IMR-90 (cell line): ENCODE results near the gene CCDC85B. TPM values are rescaled to one million over a fixed set of nuclear protein-coding genes. Genes with fewer than 3 reads are reported as not detected.

Experiments
- ATAC-seq: fragments of 200-7000 bp; cut with Tn5 transposase; 2 replicates; pipeline ENCODE4 v1.9.1; 2020; ENCODE audit warnings: low read depth, mild to moderate bottlenecking, moderate library complexity
- BruUV-seq: library from RNA; stranded (reverse); fragments of 400-500 nt; replicated peaks from 2 replicates; lab custom pipeline; 2021; lab: Mats Ljungman, UMichigan
- CTCF ChIA-PET: fragments of 300-600 bp; formaldehyde crosslinking; extraction: SDS; loops from one replicate; lab custom pipeline; 2021; ENCODE audit warnings: antibody characterized with exemption; lab: Yijun Ruan, JAX
- POLR2A ChIA-PET: fragments of 300-600 bp; sonication (Branson Sonifier 250); formaldehyde crosslinking; loops from one replicate; lab custom pipeline; 2022; ENCODE audit warnings: antibody characterized with exemption; ENCODE audit not compliant: unreplicated experiment; lab: Charles Lee
- DNase-seq: peaks from one replicate; pipeline ENCODE4 v3.0.0; 2013
- H2AFZ ChIP-seq: replicated peaks from 2 replicates; pipeline ENCODE3; 2013; ENCODE audit warnings: low read length, mild to moderate bottlenecking; ENCODE audit not compliant: poor library complexity
- H2AK5ac ChIP-seq: 2 replicates; pipeline ENCODE4 v1.6.1; 2013; ENCODE audit warnings: low read depth, low read length, inconsistent platforms
- H2AK9ac ChIP-seq: replicated peaks from 2 replicates; pipeline ENCODE3; 2013; ENCODE audit warnings: mild to moderate bottlenecking, low read depth, low read length, moderate library complexity; ENCODE audit not compliant: poor library complexity
- H2BK120ac ChIP-seq: 2 replicates; pipeline ENCODE4 v1.6.1; 2013; ENCODE audit warnings: low read depth, low read length, inconsistent platforms
- H2BK15ac ChIP-seq: 3 replicates; pipeline ENCODE4 v1.6.1; 2013; ENCODE audit warnings: low read depth, low read length, inconsistent platforms
- H2BK20ac ChIP-seq: 2 replicates; pipeline ENCODE4 v1.6.1; 2013; ENCODE audit warnings: low read depth, mild to moderate bottlenecking, inconsistent platforms, low read length, moderate library complexity
- H2BK5ac ChIP-seq: 2 replicates; pipeline ENCODE4 v1.6.1; 2013; ENCODE audit warnings: mild to moderate bottlenecking, low read depth, low read length, inconsistent platforms; ENCODE audit not compliant: poor library complexity, severe bottlenecking
- H3K14ac ChIP-seq: replicated peaks from 2 replicates; pipeline ENCODE4 v1.6.1; 2013; ENCODE audit warnings: low read depth, low read length, inconsistent platforms
- H3K18ac ChIP-seq: 2 replicates; pipeline ENCODE4 v1.6.1; 2013; ENCODE audit warnings: low read depth, low read length, control low read depth
- H3K23ac ChIP-seq: 2 replicates; pipeline ENCODE4 v1.6.1; 2013; ENCODE audit warnings: low read depth, low read length, inconsistent platforms
- H3K27ac ChIP-seq: 2 replicates; pipeline ENCODE4 v1.5.1; 2013; ENCODE audit warnings: mild to moderate bottlenecking, control low read depth, low read length; ENCODE audit not compliant: insufficient read depth
- H3K27me3 ChIP-seq: 2 replicates; pipeline ENCODE4 v1.6.1; 2013; ENCODE audit warnings: low read length; ENCODE audit not compliant: control insufficient read depth, insufficient read depth
- H3K36me3 ChIP-seq: 2 replicates; pipeline ENCODE4 v1.6.1; 2013; ENCODE audit warnings: low read length, mixed read lengths; ENCODE audit not compliant: control insufficient read depth, insufficient read depth
- H3K4ac ChIP-seq: 2 replicates; pipeline ENCODE4 v1.6.1; 2013; ENCODE audit warnings: low read depth, low read length, inconsistent platforms
- H3K4me1 ChIP-seq: 2 replicates; pipeline ENCODE4 v1.6.1; 2013; ENCODE audit warnings: low read length, mixed read lengths; ENCODE audit not compliant: control insufficient read depth, insufficient read depth
- H3K4me2 ChIP-seq: 2 replicates; pipeline ENCODE4 v1.6.1; 2013; ENCODE audit warnings: low read depth, mild to moderate bottlenecking, control low read depth, low read length, moderate library complexity
- H3K4me3 ChIP-seq: 2 replicates; pipeline ENCODE4 v1.5.1; 2013; ENCODE audit warnings: low read depth, mild to moderate bottlenecking, control low read depth, low read length, moderate library complexity; ENCODE audit not compliant: insufficient read depth
- H3K56ac ChIP-seq: 2 replicates; pipeline ENCODE4 v1.6.1; 2013; ENCODE audit warnings: low read length, inconsistent platforms; ENCODE audit not compliant: insufficient read depth; ENCODE audit errors: extremely low read depth
- H3K79me1 ChIP-seq, 2 experiments: 2 replicates each; pipeline ENCODE4 v1.6.1; 2013; ENCODE audit warnings: low read length in 2 of 2, inconsistent platforms in 1 of 2, low read depth in 1 of 2
- H3K9ac ChIP-seq: 2 replicates; pipeline ENCODE4 v1.6.1; 2013; ENCODE audit warnings: low read depth, low read length, control low read depth
- H3K9me1 ChIP-seq: 2 replicates; pipeline ENCODE4 v1.6.1; 2013; ENCODE audit warnings: low read length, inconsistent platforms; ENCODE audit not compliant: insufficient read depth
- H3K9me3 ChIP-seq: 2 replicates; pipeline ENCODE4 v1.6.1; 2013; ENCODE audit warnings: low read length; ENCODE audit not compliant: control insufficient read depth, insufficient read depth
- H4K20me1 ChIP-seq: 2 replicates; pipeline ENCODE4 v1.6.1; 2013; ENCODE audit warnings: low read length, inconsistent platforms; ENCODE audit not compliant: insufficient read depth
- H4K5ac ChIP-seq: 2 replicates; pipeline ENCODE4 v1.6.1; 2013; ENCODE audit warnings: mild to moderate bottlenecking, low read depth, low read length, control low read depth
- H4K8ac ChIP-seq, 2 experiments: 2 replicates each; pipeline ENCODE4 v1.6.1; 2013; ENCODE audit warnings: low read depth in 2 of 2, low read length in 2 of 2, control low read depth in 1 of 2, inconsistent platforms in 1 of 2
- H4K91ac ChIP-seq: 2 replicates; pipeline ENCODE4 v1.6.1; 2013; ENCODE audit warnings: low read depth, low read length, inconsistent platforms; ENCODE audit not compliant: insufficient read depth
- POLR2A ChIP-seq: IDR thresholded peaks from 2 replicates; pipeline ENCODE4 v1.6.1; 2012; ENCODE audit warnings: mild to moderate bottlenecking, low read depth, low read length
- RAD21 ChIP-seq: IDR thresholded peaks from 2 replicates; pipeline ENCODE4 v1.6.1; 2012; ENCODE audit warnings: low read length, improper control_type of control experiment
- RCOR1 ChIP-seq: IDR thresholded peaks from 2 replicates; pipeline ENCODE4 v1.6.1; 2012; ENCODE audit warnings: mild to moderate bottlenecking, low read length, improper control_type of control experiment; ENCODE audit not compliant: insufficient replicate concordance
- RFX5 ChIP-seq: IDR thresholded peaks from 2 replicates; pipeline ENCODE4 v1.8.0; 2012; ENCODE audit warnings: low read depth, mild to moderate bottlenecking, low read length, moderate library complexity
- SMC3 ChIP-seq: fragments of 150-350 bp; IDR thresholded peaks from 2 replicates; pipeline ENCODE4 v1.6.1; 2016; ENCODE audit warnings: low read depth, mild to moderate bottlenecking, antibody characterized with exemption, low read length, moderate library complexity
- WGBS, 2 experiments: methylation state at CpG; one replicate each; pipeline versions ENCODE4 v1.1.5 to v1.1.7; 2013; ENCODE audit warnings: missing lambda C conversion rate in 2 of 2; ENCODE audit not compliant: insufficient read length in 1 of 2; ENCODE audit errors: extremely low coverage in 2 of 2; 5-methylcytosine and 5-hydroxymethylcytosine counted together
- dilution Hi-C: fragments of 300-500 bp; cut with HindIII; formaldehyde crosslinking; loops from one replicate; pipeline ENCODE4 v1.14.3; 2018; ENCODE audit warnings: low sequenced_read_pairs; ENCODE audit not compliant: unreplicated experiment
- in situ Hi-C: fragments of 300-500 bp; cut with MboI; formaldehyde crosslinking; loops from 3 replicates; pipeline ENCODE4 v1.14.3; 2019; ENCODE audit warnings: low sequenced_read_pairs, inconsistent platforms, mixed read lengths
- intact Hi-C: fragments of 100-400 bp; cut with micrococcal nuclease; formaldehyde crosslinking; loops from 2 replicates; pipeline ENCODE4 v1.10.0; 2022
- polyA plus RNA-seq, 3 experiments: library from polyadenylated mRNA; depleted of rRNA; stranded (reverse); fragments of >200 nt; gene quantifications; 2 replicates each; pipeline ENCODE4 v1.2.3, GENCODE V29; 2012; ENCODE audit warnings: low replicate concordance in 1 of 3
- total RNA-seq: library from RNA; depleted of rRNA; stranded (reverse); fragments of >200 nt; gene quantifications from 2 replicates; pipeline ENCODE4 v1.2.3, GENCODE V29; 2012
- TF ChIP-seq, protein P1 (sequence below): conservative IDR thresholded peaks from 2 replicates; pipeline ENCODE4 v1.5.1; 2012; ENCODE audit warnings: mild to moderate bottlenecking, low read depth, low read length, improper control_type of control experiment

CCDC85B gene
- total and polyA plus RNA-seq, 2 of the 4 experiments (the other 2 are of a cell fraction): 17.6 to 35.4 TPM

DNA sequence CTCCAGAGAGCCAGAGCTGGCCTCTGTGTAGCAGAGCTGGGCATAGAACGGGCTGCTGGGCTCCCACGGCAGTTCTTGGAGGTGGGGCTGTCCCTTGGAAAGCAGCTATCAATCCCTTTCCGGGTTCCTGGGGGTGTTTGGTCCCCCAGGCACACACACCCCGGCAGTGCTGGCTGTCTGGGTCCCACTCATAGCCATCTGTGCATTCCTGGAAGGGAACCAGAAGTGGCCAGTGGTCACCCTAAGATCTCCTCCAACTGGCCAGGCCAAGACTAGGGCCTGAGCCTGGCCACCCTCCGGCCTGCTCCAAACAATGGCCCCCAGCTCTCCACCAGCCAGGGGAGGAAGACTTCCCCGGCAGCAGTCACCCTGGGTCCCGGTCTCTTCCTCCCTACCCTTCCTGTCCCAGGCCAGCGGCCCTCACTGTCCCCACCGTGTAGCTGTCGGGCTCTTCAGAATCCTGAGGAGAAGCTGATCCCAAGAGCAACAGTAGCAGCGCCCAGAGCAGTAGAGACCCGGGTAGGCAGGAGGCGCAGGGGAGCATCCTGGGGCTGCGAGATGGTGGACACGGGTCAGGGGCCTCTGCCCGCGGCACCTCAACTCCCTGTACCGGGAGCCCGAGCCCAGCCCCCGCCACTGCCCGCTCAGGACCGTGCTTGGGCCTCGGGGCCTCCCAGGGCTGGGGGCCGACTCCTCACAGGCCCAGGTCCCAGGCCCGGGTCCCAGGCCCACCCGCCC lies 18.5 kb upstream of the CCDC85B start:
- no peaks in the 10 kb centered on the region for H3K9me3 ChIP-seq
- H2AK5ac ChIP-seq: peak overlapping the region; percentile 87
- intact Hi-C loops: no loop called here
- peak overlapping the region; percentile 73 for H4K8ac ChIP-seq
- peaks cover 27% of the 10 kb centered on the region for H4K20me1 ChIP-seq
- peak overlapping the region; percentile 89 for H3K4me3 ChIP-seq
- 0 out of 2 replicates have a peak, but pooled peaks cover 5% of the 10 kb centered on the region for H3K9me1 ChIP-seq
- DNase-seq (no peak), ATAC-seq (peak; percentile 28)
- H2BK15ac ChIP-seq: no peak overlapping the region; the same call in 2 of the 3 replicates
- no peaks in the 10 kb centered on the region for H3K27me3 ChIP-seq
- H3K4me1 ChIP-seq: peaks cover 14% of the 10 kb centered on the region
- H3K56ac ChIP-seq: peak overlapping the region; percentile 88
- ChIA-PET POLR2A (interaction anchor here (0.7 to 1.3 kb wide), 4 partner anchors 9 to 14 kb away, joined by 4 to 7 read pairs (median 4); no protein-coding TSS in a partner anchor), CTCF (interaction anchor here (1.1 to 2.1 kb wide), 3 partner anchors 13 to 16 kb away, joined by 3 to 9 read pairs (median 8); partner anchors contain the start of gene FIBP)
- H3K4ac ChIP-seq: peak overlapping the region; percentile 97
- peak overlapping the region; percentile 73 for H2BK120ac ChIP-seq
- H3K4me2 ChIP-seq: peak overlapping the region; percentile 96
- BruUV-seq: no TSS peak
- peak overlapping the region; percentile 93 for H3K23ac ChIP-seq
- H3K18ac ChIP-seq: peak overlapping the region; percentile 71
- peak overlapping the region; percentile 98 for H3K9ac ChIP-seq
- H2BK5ac ChIP-seq: peak overlapping the region; percentile 97
- H2AK9ac ChIP-seq: peak overlapping the region; percentile 99
- 7% methylated on average over 11 of the region's 26 CpGs; no CpG with 5 or more reads in 1 of the 2 experiments for WGBS, 2 experiments
- H2BK20ac ChIP-seq: no peak overlapping the region
- TF ChIP-seq POLR2A (no peak), SMC3 (0 out of 2 replicates have a peak, but pooled peaks have one; percentile 6), RFX5 (no peak), RCOR1 (no peak), RAD21 (peak; percentile 12; the same call in 1 of the 2 replicates)
- TF ChIP-seq, protein P1, sequence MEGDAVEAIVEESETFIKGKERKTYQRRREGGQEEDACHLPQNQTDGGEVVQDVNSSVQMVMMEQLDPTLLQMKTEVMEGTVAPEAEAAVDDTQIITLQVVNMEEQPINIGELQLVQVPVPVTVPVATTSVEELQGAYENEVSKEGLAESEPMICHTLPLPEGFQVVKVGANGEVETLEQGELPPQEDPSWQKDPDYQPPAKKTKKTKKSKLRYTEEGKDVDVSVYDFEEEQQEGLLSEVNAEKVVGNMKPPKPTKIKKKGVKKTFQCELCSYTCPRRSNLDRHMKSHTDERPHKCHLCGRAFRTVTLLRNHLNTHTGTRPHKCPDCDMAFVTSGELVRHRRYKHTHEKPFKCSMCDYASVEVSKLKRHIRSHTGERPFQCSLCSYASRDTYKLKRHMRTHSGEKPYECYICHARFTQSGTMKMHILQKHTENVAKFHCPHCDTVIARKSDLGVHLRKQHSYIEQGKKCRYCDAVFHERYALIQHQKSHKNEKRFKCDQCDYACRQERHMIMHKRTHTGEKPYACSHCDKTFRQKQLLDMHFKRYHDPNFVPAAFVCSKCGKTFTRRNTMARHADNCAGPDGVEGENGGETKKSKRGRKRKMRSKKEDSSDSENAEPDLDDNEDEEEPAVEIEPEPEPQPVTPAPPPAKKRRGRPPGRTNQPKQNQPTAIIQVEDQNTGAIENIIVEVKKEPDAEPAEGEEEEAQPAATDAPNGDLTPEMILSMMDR: 0 out of 2 replicates have a peak, but pooled peaks have one; percentile 23
- in situ Hi-C loops: no loop called here
- peak overlapping the region; percentile 81 for H4K91ac ChIP-seq
- peak overlapping the region; percentile 76 for H2AFZ ChIP-seq
- peak overlapping the region; percentile 89 for H4K5ac ChIP-seq
- dilution Hi-C loops: no loop called here
- H3K79me1 ChIP-seq: peaks cover 18 to 57% of the 10 kb centered on the region in 2 experiments
- peak overlapping the region; percentile 98 for H3K27ac ChIP-seq
- peaks cover 41% of the 10 kb centered on the region for H3K36me3 ChIP-seq
- H3K14ac ChIP-seq: peak overlapping the region; percentile 97
